Neuronal stem cell (in vitro differentiated cells): Measurements from ENCODE around the gene GSS.

Source experiments
- DNase-seq: peaks from one replicate; pipeline ENCODE4 v3.0.0-alpha.2; 2013; ENCODE audit warnings: low spot score
- H2AFZ ChIP-seq: one replicate; pipeline ENCODE4 v1.6.1; 2013; ENCODE audit warnings: mild to moderate bottlenecking, low read length, inconsistent platforms
- H2AK5ac ChIP-seq: 2 replicates; pipeline ENCODE4 v1.6.1; 2013; ENCODE audit warnings: low read depth, mild to moderate bottlenecking, inconsistent platforms, low read length, moderate library complexity, mixed read lengths
- H2BK120ac ChIP-seq: 2 replicates; pipeline ENCODE4 v1.6.1; 2013; ENCODE audit warnings: low read depth, mild to moderate bottlenecking, inconsistent platforms, low read length, moderate library complexity, mixed read lengths
- H2BK12ac ChIP-seq: one replicate; pipeline ENCODE4 v1.6.1; 2013; ENCODE audit warnings: low read length, inconsistent platforms
- H2BK15ac ChIP-seq: 2 replicates; pipeline ENCODE4 v1.6.1; 2013; ENCODE audit warnings: mild to moderate bottlenecking, low read length, inconsistent platforms, mixed read lengths
- H2BK5ac ChIP-seq: one replicate; pipeline ENCODE4 v1.6.1; 2013; ENCODE audit warnings: inconsistent platforms, mild to moderate bottlenecking, low read length, moderate library complexity
- H3K14ac ChIP-seq: one replicate; pipeline ENCODE4 v1.6.1; 2013; ENCODE audit warnings: low read length, inconsistent platforms
- H3K18ac ChIP-seq: 2 replicates; pipeline ENCODE4 v1.6.1; 2013; ENCODE audit warnings: low read length, inconsistent platforms
- H3K23ac ChIP-seq: 2 replicates; pipeline ENCODE4 v1.6.1; 2013; ENCODE audit warnings: low read depth, mild to moderate bottlenecking, mixed read lengths, low read length, inconsistent platforms; ENCODE audit not compliant: poor library complexity
- H3K27ac ChIP-seq: replicated peaks from 3 replicates; pipeline ENCODE4 v1.5.1; 2013; ENCODE audit warnings: low read length, inconsistent platforms
- H3K27me3 ChIP-seq, 3 experiments: 2 replicates each; pipeline ENCODE4 v1.6.1; 2013; ENCODE audit warnings: low read length in 3 of 3, mild to moderate bottlenecking in 2 of 3, inconsistent platforms in 1 of 3, low read depth in 1 of 3, mixed read lengths in 1 of 3, moderate library complexity in 1 of 3; ENCODE audit not compliant: control insufficient read depth in 3 of 3, insufficient read depth in 3 of 3
- H3K36me3 ChIP-seq, 2 donors: replicated peaks in 1 of 2; 2 replicates each; pipeline ENCODE4 v1.6.1; 2013; ENCODE audit warnings: low read length in 2 of 2; ENCODE audit not compliant: control insufficient read depth in 2 of 2, insufficient read depth in 2 of 2
- H3K4ac ChIP-seq: 2 replicates; pipeline ENCODE4 v1.6.1; 2013; ENCODE audit warnings: inconsistent platforms, mild to moderate bottlenecking, low read length, moderate library complexity
- H3K4me1 ChIP-seq, 2 donors: 1 replicate in 1 of 2; 2 replicates in 1 of 2; pipeline ENCODE4 v1.6.1; 2013; ENCODE audit warnings: low read length in 2 of 2, low read depth in 1 of 2; ENCODE audit not compliant: control insufficient read depth in 2 of 2, insufficient read depth in 1 of 2
- H3K4me2 ChIP-seq: one replicate; pipeline ENCODE4 v1.6.1; 2013; ENCODE audit warnings: mild to moderate bottlenecking, low read length, inconsistent platforms; ENCODE audit not compliant: insufficient read depth, poor library complexity, severe bottlenecking
- H3K4me3 ChIP-seq, 2 donors: 2 replicates each; pipeline ENCODE4 v1.5.1; 2013; ENCODE audit warnings: low read length in 2 of 2, mild to moderate bottlenecking in 2 of 2, inconsistent platforms in 1 of 2, moderate library complexity in 1 of 2
- H3K79me1 ChIP-seq: one replicate; pipeline ENCODE4 v1.6.1; 2013; ENCODE audit warnings: low read depth, mild to moderate bottlenecking, inconsistent platforms, low read length, moderate library complexity
- H3K9ac ChIP-seq: one replicate; pipeline ENCODE4 v1.6.1; 2013; ENCODE audit warnings: mild to moderate bottlenecking, low read depth, low read length, inconsistent platforms; ENCODE audit not compliant: poor library complexity
- H3K9me3 ChIP-seq, 2 donors: replicated peaks in 1 of 2; 2 replicates each; pipeline versions ENCODE3 to v1.6.1; 2013; ENCODE audit warnings: low read length in 2 of 2, mild to moderate bottlenecking in 2 of 2, inconsistent platforms in 1 of 2, low read depth in 1 of 2, mixed read lengths in 1 of 2, moderate library complexity in 1 of 2; ENCODE audit not compliant: control insufficient read depth in 2 of 2, insufficient read depth in 1 of 2
- H4K8ac ChIP-seq: one replicate; pipeline ENCODE4 v1.6.1; 2013; ENCODE audit warnings: low read depth, mild to moderate bottlenecking, inconsistent platforms, low read length, moderate library complexity
- H4K91ac ChIP-seq: one replicate; pipeline ENCODE4 v1.6.1; 2013; ENCODE audit warnings: low read length, low read depth, mild to moderate bottlenecking, inconsistent platforms; ENCODE audit not compliant: poor library complexity
- WGBS, 2 donors: extraction: QIAGEN DNeasy Blood & Tissue Kit; methylation state at CpG; one replicate each; pipeline ENCODE4 v1.1.7; 2013; ENCODE audit warnings: missing lambda C conversion rate in 2 of 2, mixed read lengths in 1 of 2; ENCODE audit not compliant: insufficient read length in 2 of 2, insufficient replicate concordance in 1 of 2; ENCODE audit errors: extremely low coverage in 2 of 2; 5-methylcytosine and 5-hydroxymethylcytosine counted together

Gene GSS

GRCh38 chr20:35003211-35004031 is 47.8 kb upstream of the GSS start:
- Histone ChIP-seq H3K9ac (peak overlapping the region; percentile 30), H2BK120ac (no peak overlapping the region), H3K18ac (no peak overlapping the region), H3K14ac (peak overlapping the region; percentile 83), H3K36me3 (peaks cover 78 to 100% of the 10 kb centered on the region in 2 donors), H3K9me3 (no peaks in the 10 kb centered on the region), H2AFZ (no peak overlapping the region), H3K4ac (no peak overlapping the region), H3K27ac (no peak overlapping the region), H3K4me2 (no peak overlapping the region), H4K8ac (no peak overlapping the region), H3K4me1 (no peaks in the 10 kb centered on the region), H4K91ac (no peak overlapping the region), H2BK12ac (no peak overlapping the region), H2BK5ac (no peak overlapping the region), H2BK15ac (no peak overlapping the region), H3K23ac (peak overlapping the region; percentile 31), H3K27me3 (no peaks in the 10 kb centered on the region), H3K79me1 (peaks cover 4% of the 10 kb centered on the region), H3K4me3 (no peak overlapping the region), H2AK5ac (no peak overlapping the region)
- no CpG with 5 or more reads among the region's 25 CpGs for WGBS, 2 donors
- no peak for DNase-seq

- Histone ChIP-seq H3K36me3 (peaks cover 72 to 100% of the 10 kb centered on the region in 2 donors), H3K9ac (no peak overlapping the region), H2AFZ (no peak overlapping the region), H3K27ac (no peak overlapping the region), H4K8ac (no peak overlapping the region), H3K79me1 (peaks cover 4% of the 10 kb centered on the region), H2BK120ac (no peak overlapping the region), H3K27me3 (no peaks in the 10 kb centered on the region), H2BK5ac (no peak overlapping the region), H3K4me1 (no peaks in the 10 kb centered on the region), H3K4me2 (no peak overlapping the region), H2AK5ac (no peak overlapping the region), H3K18ac (no peak overlapping the region), H3K14ac (no peak overlapping the region), H3K23ac (peak overlapping the region; percentile 31), H3K4ac (no peak overlapping the region), H2BK15ac (no peak overlapping the region), H3K9me3 (no peaks in the 10 kb centered on the region), H3K4me3 (no peak overlapping the region), H2BK12ac (no peak overlapping the region), H4K91ac (no peak overlapping the region)
- DNase-seq, result no peak
- WGBS, 2 donors, result no CpG with 5 or more reads among the region's 10 CpGs
Observed at GRCh38 chr20:35002426-35003210, 47.0 kb upstream of the GSS start.

- Histone ChIP-seq H3K4me3 (no peak overlapping the region), H2BK120ac (no peak overlapping the region), H4K91ac (no peak overlapping the region), H2AK5ac (no peak overlapping the region), H3K4me2 (no peak overlapping the region), H3K27ac (no peak overlapping the region), H4K8ac (no peak overlapping the region), H3K4me1 (no peaks in the 10 kb centered on the region), H3K9ac (no peak overlapping the region), H3K27me3 (no peaks in the 10 kb centered on the region), H3K9me3 (no peaks in the 10 kb centered on the region), H3K23ac (no peak overlapping the region), H3K4ac (no peak overlapping the region), H3K18ac (no peak overlapping the region), H3K14ac (peak overlapping the region; percentile 15), H2BK15ac (no peak overlapping the region), H3K36me3 (peaks cover 70 to 96% of the 10 kb centered on the region in 2 donors), H2BK12ac (no peak overlapping the region), H2AFZ (no peak overlapping the region), H3K79me1 (peaks cover 6% of the 10 kb centered on the region), H2BK5ac (peak overlapping the region; percentile 61)
- no peak for DNase-seq
- WGBS, 2 donors, result no CpG with 5 or more reads among the region's 15 CpGs
Observed at GRCh38 chr20:35001596-35002362, 46.2 kb upstream of the GSS start.
